PC-9 (cell line): ENCODE results near the gene GATAD2A.

Experiments used
- EZH2 ChIP-seq: fragments of 200-600 bp; sonication (generic); IDR thresholded peaks from 2 replicates; pipeline ENCODE4 v1.8.0; 2017; ENCODE audit warnings: antibody characterized with exemption, low read depth
- TF ChIP-seq, protein P1 (sequence below): fragments of 200-600 bp; sonication (generic); conservative IDR thresholded peaks from 2 replicates; pipeline ENCODE4 v1.6.1; 2017; ENCODE audit warnings: mixed run types, antibody characterized with exemption, mild to moderate bottlenecking, moderate library complexity

GRCh38 chr19:19543101-19543500, 137.6 kb downstream of the GATAD2A start:
- TF ChIP-seq, protein P1, sequence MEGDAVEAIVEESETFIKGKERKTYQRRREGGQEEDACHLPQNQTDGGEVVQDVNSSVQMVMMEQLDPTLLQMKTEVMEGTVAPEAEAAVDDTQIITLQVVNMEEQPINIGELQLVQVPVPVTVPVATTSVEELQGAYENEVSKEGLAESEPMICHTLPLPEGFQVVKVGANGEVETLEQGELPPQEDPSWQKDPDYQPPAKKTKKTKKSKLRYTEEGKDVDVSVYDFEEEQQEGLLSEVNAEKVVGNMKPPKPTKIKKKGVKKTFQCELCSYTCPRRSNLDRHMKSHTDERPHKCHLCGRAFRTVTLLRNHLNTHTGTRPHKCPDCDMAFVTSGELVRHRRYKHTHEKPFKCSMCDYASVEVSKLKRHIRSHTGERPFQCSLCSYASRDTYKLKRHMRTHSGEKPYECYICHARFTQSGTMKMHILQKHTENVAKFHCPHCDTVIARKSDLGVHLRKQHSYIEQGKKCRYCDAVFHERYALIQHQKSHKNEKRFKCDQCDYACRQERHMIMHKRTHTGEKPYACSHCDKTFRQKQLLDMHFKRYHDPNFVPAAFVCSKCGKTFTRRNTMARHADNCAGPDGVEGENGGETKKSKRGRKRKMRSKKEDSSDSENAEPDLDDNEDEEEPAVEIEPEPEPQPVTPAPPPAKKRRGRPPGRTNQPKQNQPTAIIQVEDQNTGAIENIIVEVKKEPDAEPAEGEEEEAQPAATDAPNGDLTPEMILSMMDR: no peak
- no peak for TF ChIP-seq EZH2
